ENCODE results near the gene NMT1. TPM values are rescaled to one million over a fixed set of nuclear protein-coding genes. Genes with fewer than 3 reads are reported as not detected.

Gene NMT1
- total RNA-seq, 4 donors from 2014 or later = 60.7 to 127 (median 71.5) TPM

DNA sequence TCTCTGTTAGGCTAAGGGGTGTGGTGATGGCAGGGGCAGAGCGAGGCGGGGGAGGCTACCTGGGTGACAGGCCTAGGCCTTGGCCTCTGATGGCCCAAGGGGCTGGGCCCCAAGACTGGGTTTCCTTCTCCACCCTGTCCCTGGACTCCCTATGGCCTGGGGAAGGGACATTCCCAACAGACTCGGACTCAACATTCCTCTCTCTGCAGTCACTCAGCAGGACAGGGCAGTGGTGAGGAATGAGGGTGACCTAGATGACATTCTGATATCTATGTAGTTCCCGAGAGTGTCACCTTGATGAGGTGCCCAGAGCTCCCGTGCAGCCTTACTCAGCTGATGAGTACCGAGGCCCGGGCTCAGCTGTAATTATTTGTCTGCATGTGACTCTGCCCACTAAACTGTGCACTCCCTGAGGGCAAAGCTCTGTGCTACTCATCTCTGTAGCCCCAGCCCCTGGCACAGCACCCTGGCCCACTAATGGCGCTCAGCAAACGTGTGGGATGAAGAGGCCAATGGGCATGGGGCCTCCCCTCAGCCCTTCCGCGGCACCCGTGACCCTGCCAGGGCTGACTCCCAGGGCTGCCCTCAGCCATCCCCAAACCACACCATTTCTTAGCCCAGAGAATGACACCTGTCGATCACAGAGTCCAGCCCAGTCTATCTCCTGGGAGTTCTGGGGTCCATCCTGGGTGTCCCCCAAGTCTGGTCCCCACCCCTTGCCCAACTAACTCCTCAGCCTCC is 69.0 kb downstream of the NMT1 start:
- H3K27ac ChIP-seq = peak overlapping the region; percentile 93 to 100 (median 97)
- H3K4me3 ChIP-seq = no peak overlapping the region
- in situ Hi-C loops (cut with MboI; ENCODE audit: low sequenced_read_pairs in 4 of 4) (loop anchor here in 2 of 4 donors (10.0 to 25.0 kb wide), 3 partner anchors 65 to 218 kb away; partner anchors contain the start of gene GFAP (in 2 of the 2)), intact Hi-C loops (cut with DNase I; ENCODE audit: low total_unique reads) (loop anchor here (2.0 to 5.0 kb wide), 2 partner anchors 19 to 108 kb away; no protein-coding TSS in a partner anchor)
- peaks cover 54 to 64% of the 10 kb centered on the region in 2 donors for H3K4me1 ChIP-seq
- DNase-seq (peak; percentile 48 to 53), ATAC-seq (peak; percentile 7 to 14)
- H3K9me3 ChIP-seq = no peaks in the 10 kb centered on the region
- TF ChIP-seq POLR2A (IDR thresholded peaks at IDR 0.05) = no peak
- TF ChIP-seq, protein P1, sequence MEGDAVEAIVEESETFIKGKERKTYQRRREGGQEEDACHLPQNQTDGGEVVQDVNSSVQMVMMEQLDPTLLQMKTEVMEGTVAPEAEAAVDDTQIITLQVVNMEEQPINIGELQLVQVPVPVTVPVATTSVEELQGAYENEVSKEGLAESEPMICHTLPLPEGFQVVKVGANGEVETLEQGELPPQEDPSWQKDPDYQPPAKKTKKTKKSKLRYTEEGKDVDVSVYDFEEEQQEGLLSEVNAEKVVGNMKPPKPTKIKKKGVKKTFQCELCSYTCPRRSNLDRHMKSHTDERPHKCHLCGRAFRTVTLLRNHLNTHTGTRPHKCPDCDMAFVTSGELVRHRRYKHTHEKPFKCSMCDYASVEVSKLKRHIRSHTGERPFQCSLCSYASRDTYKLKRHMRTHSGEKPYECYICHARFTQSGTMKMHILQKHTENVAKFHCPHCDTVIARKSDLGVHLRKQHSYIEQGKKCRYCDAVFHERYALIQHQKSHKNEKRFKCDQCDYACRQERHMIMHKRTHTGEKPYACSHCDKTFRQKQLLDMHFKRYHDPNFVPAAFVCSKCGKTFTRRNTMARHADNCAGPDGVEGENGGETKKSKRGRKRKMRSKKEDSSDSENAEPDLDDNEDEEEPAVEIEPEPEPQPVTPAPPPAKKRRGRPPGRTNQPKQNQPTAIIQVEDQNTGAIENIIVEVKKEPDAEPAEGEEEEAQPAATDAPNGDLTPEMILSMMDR (IDR thresholded peaks at IDR 0.05 in 4 of 5, conservative IDR thresholded peaks at IDR 0.05 in 1 of 5) = no peak
- no peaks in the 10 kb centered on the region for H3K27me3 ChIP-seq
- H3K36me3 ChIP-seq = no peaks in the 10 kb centered on the region

DNA sequence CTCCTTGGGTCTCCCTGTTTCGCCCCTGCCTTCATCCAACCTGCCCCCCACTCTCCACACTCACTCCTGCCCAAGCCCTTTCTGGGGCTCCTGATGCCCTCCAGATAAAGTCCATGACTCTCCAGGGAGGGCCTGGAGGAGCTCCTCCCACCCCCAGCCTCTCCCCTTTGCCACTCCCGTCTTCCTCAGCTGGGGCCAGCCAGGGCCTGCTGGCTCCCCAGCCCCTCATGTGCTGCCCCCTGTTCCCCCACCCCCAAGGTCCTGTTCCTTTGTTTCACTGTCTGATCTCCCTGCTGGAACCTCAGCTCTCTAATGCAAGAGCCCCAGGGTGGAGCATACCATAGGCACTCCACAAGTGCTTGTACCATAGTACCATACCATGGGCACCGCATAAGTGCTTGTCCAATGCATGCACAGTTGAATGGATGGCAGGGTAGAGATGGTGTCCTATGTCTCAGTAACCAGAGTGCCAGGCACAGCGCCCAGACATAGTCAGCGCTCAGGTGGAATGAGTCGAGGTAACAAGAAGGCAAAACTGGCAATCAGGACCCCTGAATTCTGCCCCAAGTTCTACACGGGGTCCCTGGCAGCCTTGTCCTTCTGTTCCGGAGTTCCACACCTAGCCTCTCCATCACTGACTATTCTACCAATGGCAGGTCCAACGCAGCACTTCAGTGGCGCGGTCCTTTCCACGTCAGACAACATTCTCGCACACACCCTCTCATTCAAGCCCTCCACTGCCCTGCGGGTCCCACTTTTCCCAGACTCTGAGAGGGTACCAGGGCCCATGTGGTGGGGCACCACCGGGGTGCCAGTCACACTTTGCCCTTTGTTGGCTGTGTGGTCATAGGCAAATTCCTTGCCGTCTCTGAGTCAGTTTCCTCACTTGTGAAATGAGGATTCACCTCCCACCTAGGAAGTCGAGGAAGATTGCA is 69.8 kb downstream of the NMT1 start:
- peak overlapping the region; percentile 93 to 100 (median 97) for H3K27ac ChIP-seq

DNA sequence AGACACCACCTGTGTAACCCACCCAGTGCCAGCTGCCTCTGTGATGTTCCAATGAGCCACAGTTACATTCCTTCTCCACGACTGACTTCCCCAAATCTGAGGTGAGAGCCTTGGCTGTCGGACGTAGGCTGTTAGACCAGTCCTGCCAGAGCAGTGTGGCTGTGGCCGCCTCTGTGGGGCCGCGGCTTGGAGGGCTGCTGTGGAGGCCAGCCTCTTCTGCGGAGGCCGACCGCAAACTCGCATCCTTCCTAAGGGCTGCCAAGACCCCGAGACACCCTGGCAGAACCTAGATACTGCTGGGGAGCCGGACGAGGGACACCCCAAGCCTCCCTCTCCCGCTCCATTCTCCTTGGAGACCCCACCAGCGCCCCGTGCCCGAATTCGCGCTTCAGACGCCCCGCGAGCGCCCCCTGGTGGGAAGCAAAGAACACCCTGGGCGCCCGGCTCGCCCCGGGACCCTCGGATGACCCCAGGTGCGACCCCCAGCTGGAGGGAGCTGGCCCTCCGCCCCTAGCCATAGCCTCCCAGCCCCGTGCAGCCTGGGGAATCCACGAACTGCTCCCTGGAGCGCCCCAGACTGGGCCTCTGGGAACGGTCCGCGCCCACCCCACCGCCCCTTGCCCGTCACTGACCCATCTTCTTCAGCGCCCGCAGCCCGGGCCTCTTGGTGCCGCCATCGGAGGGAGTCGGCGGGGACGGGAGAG is 70.7 kb downstream of the NMT1 start:
- Histone ChIP-seq H3K27ac (peak overlapping the region; percentile 93 to 100 (median 97)), H3K4me3 (peak overlapping the region; percentile 72 to 98 (median 94)), H3K36me3 (no peaks in the 10 kb centered on the region), H3K4me1 (peaks cover 61 to 67% of the 10 kb centered on the region in 2 donors), H3K27me3 (no peaks in the 10 kb centered on the region), H3K9me3 (no peaks in the 10 kb centered on the region)
- DNase-seq (no peak), ATAC-seq (peak in 1 of 2 donors; percentile 0)
- TF ChIP-seq POLR2A (IDR thresholded peaks at IDR 0.05) = no peak
- TF ChIP-seq, protein P1 (IDR thresholded peaks at IDR 0.05 in 4 of 5, conservative IDR thresholded peaks at IDR 0.05 in 1 of 5) = peak; percentile 85 to 98 (median 95)
- in situ Hi-C loops (cut with MboI; ENCODE audit: low sequenced_read_pairs in 4 of 4) (loop anchor here in 2 of 4 donors (10.0 to 25.0 kb wide), 3 partner anchors 63 to 219 kb away; partner anchors contain the start of gene GFAP (in 2 of the 2)), intact Hi-C loops (cut with DNase I; ENCODE audit: low total_unique reads) (loop anchor here (2.0 to 5.0 kb wide), 3 partner anchors 35 to 357 kb away; no protein-coding TSS in a partner anchor)

More for the DNA sequence above, 69.8 kb downstream of the NMT1 start:
- peak in 1 of 2 donors; percentile 58 for DNase-seq
- no peak for ATAC-seq
- Histone ChIP-seq H3K4me3 (peak overlapping the region; percentile 72 to 98 (median 94)), H3K9me3 (no peaks in the 10 kb centered on the region), H3K27me3 (no peaks in the 10 kb centered on the region), H3K4me1 (peaks cover 57 to 65% of the 10 kb centered on the region in 2 donors), H3K36me3 (no peaks in the 10 kb centered on the region)
- intact Hi-C loops (cut with DNase I; ENCODE audit: low total_unique reads) = loop anchor here (5.0 kb wide), 1 partner anchor 109 kb away; no protein-coding TSS in a partner anchor
- TF ChIP-seq, protein P1 (IDR thresholded peaks at IDR 0.05 in 4 of 5, conservative IDR thresholded peaks at IDR 0.05 in 1 of 5) = no peak
- TF ChIP-seq POLR2A (IDR thresholded peaks at IDR 0.05) = no peak
- in situ Hi-C loops (cut with MboI; ENCODE audit: low sequenced_read_pairs in 4 of 4) = loop anchor here in 2 of 4 donors (10.0 to 25.0 kb wide), 3 partner anchors 64 to 219 kb away; partner anchors contain the start of gene GFAP (in 2 of the 2)

DNA sequence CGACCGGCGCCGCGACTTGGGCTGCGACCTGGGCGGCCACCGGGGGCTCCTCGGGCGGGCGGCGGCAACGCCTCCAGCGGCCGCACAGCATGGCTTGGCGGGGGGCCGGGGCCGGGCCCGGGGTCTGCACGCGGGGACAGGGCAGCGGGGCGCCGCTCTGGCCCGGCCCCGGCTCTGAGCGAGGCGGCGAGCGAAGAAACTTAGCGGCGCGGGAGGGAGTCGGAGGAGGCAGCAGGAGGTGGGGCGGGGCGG is 71.1 kb downstream of the NMT1 start, which contains the start of gene PLCD3:
Gene PLCD3 (minus strand): TSS at position 196 of the 252 bp plus-strand sequence. CDS start 105 bp downstream, at position 91.
- H3K4me1 ChIP-seq = peaks cover 56 to 62% of the 10 kb centered on the region in 2 donors
- H3K27me3 ChIP-seq = no peaks in the 10 kb centered on the region
- TF ChIP-seq, protein P1 (IDR thresholded peaks at IDR 0.05 in 4 of 5, conservative IDR thresholded peaks at IDR 0.05 in 1 of 5) = no peak
- peak; percentile 62 to 70 for TF ChIP-seq POLR2A (IDR thresholded peaks at IDR 0.05)
- intact Hi-C loops (cut with DNase I; ENCODE audit: low total_unique reads) (loop anchor here (2.0 to 5.0 kb wide), 3 partner anchors 35 to 357 kb away; no protein-coding TSS in a partner anchor), in situ Hi-C loops (cut with MboI; ENCODE audit: low sequenced_read_pairs in 4 of 4) (loop anchor here in 2 of 4 donors (10.0 to 25.0 kb wide), 3 partner anchors 63 to 220 kb away; partner anchors contain the start of gene GFAP (in 2 of the 2))
- ATAC-seq (peak in 1 of 2 donors; percentile 0), DNase-seq (no peak)
- no peaks in the 10 kb centered on the region for H3K9me3 ChIP-seq
- H3K36me3 ChIP-seq = no peaks in the 10 kb centered on the region
- peak within 1 kb of the TSS; percentile 72 to 98 (median 94) for H3K4me3 ChIP-seq
- H3K27ac ChIP-seq = peak within 1 kb of the TSS; percentile 93 to 100 (median 97)

All from gastrocnemius medialis (tissue), 4 donors.